B cell (primary cell): ENCODE data around the gene JADE3. TPM values are rescaled to one million over a fixed set of nuclear protein-coding genes. Genes with fewer than 3 reads are reported as not detected.

ENCODE experiments used
- ATAC-seq: fragments of 200-7000 bp; cut with Tn5 transposase; one replicate; pipeline ENCODE4 v1.10.0; 2021; ENCODE audit warnings: low read depth, mild to moderate bottlenecking, moderate number of reproducible peaks, moderate library complexity
- CTCF ChIA-PET: fragments of 350-600 bp; sonication (Branson Sonifier 250); formaldehyde crosslinking; loops from one replicate; lab custom pipeline; 2021; ENCODE audit warnings: antibody characterized with exemption, inconsistent platforms; lab: Charles Lee
- POLR2A ChIA-PET: fragments of 350-600 bp; sonication (Branson Sonifier 250); formaldehyde crosslinking; loops from one replicate; lab custom pipeline; 2021; ENCODE audit warnings: antibody characterized with exemption; lab: Charles Lee
- DNase-seq: peaks from one replicate; pipeline ENCODE4 v3.0.0; 2013
- H2AFZ ChIP-seq: 2 replicates; pipeline ENCODE4 v1.6.1; 2012; ENCODE audit warnings: mild to moderate bottlenecking, low read depth, low read length; ENCODE audit not compliant: insufficient read depth, poor library complexity, severe bottlenecking
- H3K27ac ChIP-seq, 2 donors: 1 replicate in 1 of 2; 2 replicates in 1 of 2; pipeline ENCODE4 v1.5.1; 2012 to 2013; ENCODE audit warnings: low read length in 2 of 2, mild to moderate bottlenecking in 2 of 2, moderate library complexity in 1 of 2
- H3K27me3 ChIP-seq, 4 experiments: fragments of 200-600 bp in 1 of 4; sonication (generic) in 1 of 4; replicated peaks in 1 of 4; 1 replicate in 2 of 4; 2 replicates in 2 of 4; pipeline versions ENCODE4 v1.6.1 to v1.7.0; 2013 to 2016; ENCODE audit warnings: low read length in 3 of 4, mild to moderate bottlenecking in 2 of 4, mixed read lengths in 1 of 4, moderate library complexity in 1 of 4; ENCODE audit not compliant: insufficient read depth in 4 of 4, control insufficient read depth in 3 of 4; ENCODE audit errors: control extremely low read depth in 1 of 4
- H3K36me3 ChIP-seq, 2 experiments: replicated peaks in 1 of 2; 1 replicate in 1 of 2; 2 replicates in 1 of 2; pipeline versions ENCODE4 v1.6.1 to v1.7.1; 2013; ENCODE audit warnings: low read length in 1 of 2; ENCODE audit not compliant: insufficient read depth in 2 of 2, control insufficient read depth in 1 of 2; ENCODE audit errors: control extremely low read depth in 1 of 2, extremely low read depth in 1 of 2
- H3K4me1 ChIP-seq, 2 donors: fragments of 200-600 bp in 1 of 2; sonication (generic) in 1 of 2; 1 replicate in 1 of 2; 2 replicates in 1 of 2; pipeline versions ENCODE4 v1.5.1 to v1.6.1; 2013 to 2017; ENCODE audit warnings: low read length in 2 of 2; ENCODE audit not compliant: control insufficient read depth in 2 of 2, insufficient read depth in 2 of 2
- H3K4me2 ChIP-seq: replicated peaks from 2 replicates; pipeline ENCODE3; 2012; ENCODE audit warnings: mild to moderate bottlenecking, low read depth, low read length; ENCODE audit not compliant: poor library complexity, severe bottlenecking
- H3K4me3 ChIP-seq, 5 experiments: fragments of 200-600 bp in 1 of 5; sonication (generic) in 1 of 5; 1 replicate in 3 of 5; 2 replicates in 2 of 5; pipeline versions ENCODE4 v1.5.1 to v1.7.0; 2011 to 2016; ENCODE audit warnings: low read length in 4 of 5, mild to moderate bottlenecking in 4 of 5, low read depth in 2 of 5, control low read depth in 1 of 5, moderate library complexity in 1 of 5; ENCODE audit not compliant: insufficient read depth in 1 of 5; ENCODE audit errors: control extremely low read depth in 1 of 5, extremely low read depth in 1 of 5
- H3K79me2 ChIP-seq: fragments of 200-600 bp; sonication (generic); one replicate; pipeline ENCODE4 v1.6.0; 2016; ENCODE audit warnings: low read length; ENCODE audit not compliant: control insufficient read depth, insufficient read depth
- H3K9ac ChIP-seq: fragments of 200-600 bp; sonication (generic); 2 replicates; pipeline ENCODE4 v1.6.1; 2017; ENCODE audit warnings: mild to moderate bottlenecking, low read length, moderate library complexity
- H3K9me3 ChIP-seq, 3 donors: one replicate each; pipeline versions ENCODE4 v1.6.1 to v1.7.1; 2013; ENCODE audit warnings: low read length in 2 of 3; ENCODE audit not compliant: control insufficient read depth in 2 of 3, insufficient read depth in 1 of 3; ENCODE audit errors: control extremely low read depth in 1 of 3
- H4K20me1 ChIP-seq: 2 replicates; pipeline ENCODE4 v1.6.0; 2012; ENCODE audit warnings: mild to moderate bottlenecking, low read length; ENCODE audit not compliant: insufficient read depth, control insufficient read depth, poor library complexity, severe bottlenecking
- H3K27ac Mint-ChIP-seq: one replicate; pipeline ENCODE4 v1.8.0; 2021; ENCODE audit warnings: mixed read lengths
- H3K27me3 Mint-ChIP-seq: one replicate; pipeline ENCODE4 v1.8.0; 2021; ENCODE audit warnings: mixed read lengths
- H3K4me1 Mint-ChIP-seq: one replicate; pipeline ENCODE4 v1.8.0; 2021; ENCODE audit warnings: mixed read lengths
- H3K4me3 Mint-ChIP-seq: one replicate; pipeline ENCODE4 v1.8.0; 2021; ENCODE audit warnings: mixed read lengths
- H3K9me3 Mint-ChIP-seq: one replicate; pipeline ENCODE4 v1.8.0; 2022; ENCODE audit warnings: mixed read lengths; ENCODE audit not compliant: insufficient read depth
- EZH2 ChIP-seq: IDR thresholded peaks from 2 replicates; pipeline ENCODE4 v1.6.1; 2012; ENCODE audit warnings: borderline replicate concordance, low read depth, mild to moderate bottlenecking, moderate library complexity, low read length; ENCODE audit not compliant: insufficient read depth, poor library complexity, severe bottlenecking
- WGBS: methylation state at CpG from one replicate; pipeline ENCODE4 v1.1.5; 2013; ENCODE audit warnings: missing lambda C conversion rate; ENCODE audit not compliant: insufficient coverage; 5-methylcytosine and 5-hydroxymethylcytosine counted together
- intact Hi-C: fragments of 100-400 bp; cut with micrococcal nuclease; formaldehyde crosslinking; loops from one replicate; pipeline ENCODE4 v1.10.0; 2022
- polyA plus RNA-seq: library from polyadenylated mRNA; depleted of rRNA; stranded (reverse); fragments of >200 nt; gene quantifications from 2 replicates; pipeline ENCODE4 v1.2.3, GENCODE V29; 2012
- total RNA-seq, 2 donors: library from RNA; stranded (reverse); fragments of 120-200 nt in 1 of 2; gene quantifications; 1 replicate in 1 of 2; 2 replicates in 1 of 2; pipeline versions ENCODE4 v1.2.3 to v1.2.4, GENCODE V29; 2013 to 2022
- TF ChIP-seq, protein P1 (sequence below): fragments of 200-600 bp; IDR thresholded peaks from one replicate; pipeline ENCODE4 v1.8.0; 2022; ENCODE audit warnings: antibody characterized with exemption, mild to moderate bottlenecking

The JADE3 gene
- total and polyA plus RNA-seq, 2 donors (not counting 1 experiment from before 2014, with no cell fraction given) = 3.6 to 23.4 TPM

- Histone ChIP-seq H3K4me3 (peak overlapping the region in 1 of 5 experiments; percentile 8), H3K4me2 (peak overlapping the region; percentile 46), H3K36me3 (no peaks in the 10 kb centered on the region), H4K20me1 (no peaks in the 10 kb centered on the region), H3K4me1 (peaks cover 74 to 89% of the 10 kb centered on the region in 2 donors), H3K9me3 (no peaks in the 10 kb centered on the region), H3K9ac (no peak overlapping the region), H2AFZ (no peak overlapping the region), H3K79me2 (peaks cover 44% of the 10 kb centered on the region), H3K27me3 (no peaks in the 10 kb centered on the region), H3K27ac (peak overlapping the region; percentile 74 to 76)
- no peak for TF ChIP-seq EZH2
- ChIA-PET POLR2A (no interaction called here), CTCF (interaction anchor here (1.0 to 1.2 kb wide), 4 partner anchors 13 to 49 kb away, joined by 3 to 7 read pairs (median 4); partner anchors contain the start of gene JADE3)
- ATAC-seq (peak; percentile 25), DNase-seq (peak; percentile 39)
- peak overlapping the region; percentile 81 for H3K4me3 Mint-ChIP-seq
- intact Hi-C loops = loop anchor here (10.0 kb wide), 1 partner anchor 127 kb away; the partner anchor contains the start of gene RP2
- peaks cover 86% of the 10 kb centered on the region for H3K4me1 Mint-ChIP-seq
- H3K27me3 Mint-ChIP-seq = no peaks in the 10 kb centered on the region
- no CpG with 5 or more reads among the region's 7 CpGs for WGBS
- peak overlapping the region; percentile 95 for H3K27ac Mint-ChIP-seq
- no peaks in the 10 kb centered on the region for H3K9me3 Mint-ChIP-seq
Measured at GRCh38 chrX:46961574-46962283, 49.5 kb downstream of the JADE3 start.

GRCh38 chrX:46965125-46965758, 53.0 kb downstream of the JADE3 start:
- no peaks in the 10 kb centered on the region for H3K9me3 ChIP-seq
- peak overlapping the region; percentile 38 to 84 for H3K27ac ChIP-seq
- CTCF ChIA-PET = interaction anchor here (1.8 to 1.9 kb wide), 2 partner anchors 32 to 52 kb away, joined by 5 to 12 read pairs; partner anchors contain the start of gene JADE3
- H3K79me2 ChIP-seq = peaks cover 24% of the 10 kb centered on the region
- H3K4me1 ChIP-seq = peaks cover 77 to 89% of the 10 kb centered on the region in 2 donors
- peak overlapping the region; percentile 17 for H2AFZ ChIP-seq
- no CpG with 5 or more reads among the region's 1 CpG for WGBS
- Mint-ChIP-seq H3K27ac (peak overlapping the region; percentile 96), H3K4me1 (peaks cover 91% of the 10 kb centered on the region), H3K4me3 (peak overlapping the region; percentile 55), H3K27me3 (no peaks in the 10 kb centered on the region), H3K9me3 (no peaks in the 10 kb centered on the region)
- intact Hi-C loops = loop anchor here (10.0 kb wide), 1 partner anchor 130 kb away; the partner anchor contains the start of gene RP2
- TF ChIP-seq EZH2 = no peak
- TF ChIP-seq, protein P1, sequence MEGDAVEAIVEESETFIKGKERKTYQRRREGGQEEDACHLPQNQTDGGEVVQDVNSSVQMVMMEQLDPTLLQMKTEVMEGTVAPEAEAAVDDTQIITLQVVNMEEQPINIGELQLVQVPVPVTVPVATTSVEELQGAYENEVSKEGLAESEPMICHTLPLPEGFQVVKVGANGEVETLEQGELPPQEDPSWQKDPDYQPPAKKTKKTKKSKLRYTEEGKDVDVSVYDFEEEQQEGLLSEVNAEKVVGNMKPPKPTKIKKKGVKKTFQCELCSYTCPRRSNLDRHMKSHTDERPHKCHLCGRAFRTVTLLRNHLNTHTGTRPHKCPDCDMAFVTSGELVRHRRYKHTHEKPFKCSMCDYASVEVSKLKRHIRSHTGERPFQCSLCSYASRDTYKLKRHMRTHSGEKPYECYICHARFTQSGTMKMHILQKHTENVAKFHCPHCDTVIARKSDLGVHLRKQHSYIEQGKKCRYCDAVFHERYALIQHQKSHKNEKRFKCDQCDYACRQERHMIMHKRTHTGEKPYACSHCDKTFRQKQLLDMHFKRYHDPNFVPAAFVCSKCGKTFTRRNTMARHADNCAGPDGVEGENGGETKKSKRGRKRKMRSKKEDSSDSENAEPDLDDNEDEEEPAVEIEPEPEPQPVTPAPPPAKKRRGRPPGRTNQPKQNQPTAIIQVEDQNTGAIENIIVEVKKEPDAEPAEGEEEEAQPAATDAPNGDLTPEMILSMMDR = no peak
- no peaks in the 10 kb centered on the region for H3K27me3 ChIP-seq
- no peak overlapping the region for H3K4me3 ChIP-seq
- H3K4me2 ChIP-seq = no peak overlapping the region
- no peaks in the 10 kb centered on the region for H4K20me1 ChIP-seq
- ATAC-seq = peak; percentile 41
- no peak overlapping the region for H3K9ac ChIP-seq
- POLR2A ChIA-PET = no interaction called here
- DNase-seq = no peak
- H3K36me3 ChIP-seq = no peaks in the 10 kb centered on the region
